ENCODE data around the gene DEFB132. TPM values are rescaled to one million over a fixed set of nuclear protein-coding genes. Genes with fewer than 3 reads are reported as not detected.

Gene DEFB132
- total RNA-seq, 1 donor from 2014 or later = not detected

Other genes with a start within 250 kb of the DEFB132 start
- not detected for gene DEFB125, start 170.1 kb upstream of the DEFB132 start, total RNA-seq
- gene DEFB126, start 115.1 kb upstream of the DEFB132 start, total RNA-seq = not detected
- not detected for gene DEFB127, start 100.3 kb upstream of the DEFB132 start, total RNA-seq
- gene DEFB128, start 68.0 kb upstream of the DEFB132 start, total RNA-seq = not detected
- gene DEFB129, start 30.5 kb upstream of the DEFB132 start, total RNA-seq = not detected
- gene C20orf96, start 33.0 kb downstream of the DEFB132 start, total RNA-seq = 3.7 TPM
- gene ZCCHC3, start 39.8 kb downstream of the DEFB132 start, total RNA-seq = 10.4 TPM
- gene SOX12, start 67.8 kb downstream of the DEFB132 start, total RNA-seq = 10.6 TPM
- 23.9 TPM for gene NRSN2, start 89.4 kb downstream of the DEFB132 start, total RNA-seq
- gene TRIB3, start 123.0 kb downstream of the DEFB132 start, total RNA-seq = 1.3 TPM
- 44.3 TPM for gene RBCK1, start 150.6 kb downstream of the DEFB132 start, total RNA-seq
- gene TBC1D20, start 204.8 kb downstream of the DEFB132 start, total RNA-seq = 26.5 TPM

Data from cardiac septum (tissue), 1 donor.